HEK293T (cell line): ENCODE data around the gene KLRK1.
"Not testable (repeated sequence)": the region's sequence is repeated elsewhere in the genome, so short reads cannot be mapped to it uniquely, and the experiment has no call there.

Source experiments
- ELF4 ChIP-seq: fragments of 450-650 bp; IDR thresholded peaks from 2 replicates; pipeline ENCODE4 v1.6.1; 2017; ENCODE audit warnings: antibody characterized with exemption
- FOXM1 ChIP-seq: fragments of 450-650 bp; IDR thresholded peaks from 2 replicates; pipeline ENCODE4 v1.6.1; 2017; ENCODE audit warnings: mild to moderate bottlenecking, borderline replicate concordance

DNA sequence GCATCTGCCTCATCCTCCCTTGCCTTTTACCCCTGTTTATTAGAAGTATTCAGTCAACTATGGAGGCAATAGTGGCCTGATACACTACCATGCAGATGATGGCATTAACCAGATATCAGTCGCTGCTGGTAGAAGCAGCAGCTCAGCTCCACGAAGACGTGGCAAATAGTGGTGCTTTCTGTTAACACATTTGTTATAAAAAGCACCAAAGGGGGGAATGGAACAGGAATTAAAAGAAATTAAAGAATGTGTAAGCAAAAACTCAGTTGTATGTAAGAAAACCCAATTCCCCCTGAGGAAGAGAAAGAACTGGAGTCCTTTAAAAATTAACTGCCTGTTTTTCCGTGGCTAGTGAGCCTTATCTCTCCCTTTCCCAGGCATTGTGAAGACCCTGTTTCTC lies 22.1 kb downstream of the KLRK1 start:
- TF ChIP-seq FOXM1, ELF4: not testable (repeated sequence)
